ENCODE results near the gene RANBP6. TPM values are rescaled to one million over a fixed set of nuclear protein-coding genes. Genes with fewer than 3 reads are reported as not detected.

Gene RANBP6
- total RNA-seq, 3 donors from 2014 or later (not counting 1 experiment from before 2014, with no cell fraction given): 27.5 to 31.3 (median 29.6) TPM

GRCh38 chr9:6040077-6040476 is 24.7 kb upstream of the RANBP6 start:
- peaks cover 22 to 49% of the 10 kb centered on the region in 2 donors for H3K27me3 Mint-ChIP-seq (ENCODE audit: low read depth in 2 of 2)
- whole genome bisulfite sequencing (ENCODE audit: insufficient coverage): 73% methylated on average over 3 of the region's 3 CpGs
- Histone ChIP-seq H3K27ac (ENCODE audit: low read length) (no peak overlapping the region), H3K36me3 (ENCODE audit: control insufficient read depth, insufficient read depth, low read length) (no peaks in the 10 kb centered on the region), H3K9me3 (ENCODE audit: control insufficient read depth, insufficient read depth, low read length) (no peaks in the 10 kb centered on the region), H3K4me1 (ENCODE audit: control insufficient read depth, insufficient read depth, low read length) (no peaks in the 10 kb centered on the region), H3K4me3 (ENCODE audit: low read length) (no peak overlapping the region), H3K27me3 (ENCODE audit: control insufficient read depth, insufficient read depth, low read length) (no peaks in the 10 kb centered on the region)
- TF ChIP-seq CTCF (IDR thresholded peaks at IDR 0.05): no peak
- H3K4me3 Mint-ChIP-seq: no peak overlapping the region
- no peaks in the 10 kb centered on the region for H3K9me3 Mint-ChIP-seq
- intact Hi-C loops (cut with micrococcal nuclease): no loop called here
- H3K4me1 Mint-ChIP-seq: no peaks in the 10 kb centered on the region
- no peak for DNase-seq
- no peaks in the 10 kb centered on the region for H3K36me3 Mint-ChIP-seq
- no peak for ATAC-seq
- H3K27ac Mint-ChIP-seq: no peak overlapping the region

- no peaks in the 10 kb centered on the region for H3K4me1 Mint-ChIP-seq
- Histone ChIP-seq H3K9me3 (ENCODE audit: control insufficient read depth, insufficient read depth, low read length) (no peaks in the 10 kb centered on the region), H3K36me3 (ENCODE audit: control insufficient read depth, insufficient read depth, low read length) (no peaks in the 10 kb centered on the region), H3K4me3 (ENCODE audit: low read length) (no peak overlapping the region), H3K4me1 (ENCODE audit: control insufficient read depth, insufficient read depth, low read length) (no peaks in the 10 kb centered on the region), H3K27ac (ENCODE audit: low read length) (no peak overlapping the region), H3K27me3 (ENCODE audit: control insufficient read depth, insufficient read depth, low read length) (no peaks in the 10 kb centered on the region)
- ATAC-seq (no peak), DNase-seq (no peak)
- H3K36me3 Mint-ChIP-seq: no peaks in the 10 kb centered on the region
- 100% methylated on average over 2 of the region's 3 CpGs for WGBS (ENCODE audit: insufficient coverage)
- H3K4me3 Mint-ChIP-seq: no peak overlapping the region
- no peaks in the 10 kb centered on the region for H3K9me3 Mint-ChIP-seq
- TF ChIP-seq CTCF (IDR thresholded peaks at IDR 0.05): no peak
- intact Hi-C loops (cut with micrococcal nuclease): no loop called here
- no peak overlapping the region for H3K27ac Mint-ChIP-seq
- peaks cover 23 to 39% of the 10 kb centered on the region in 2 donors for H3K27me3 Mint-ChIP-seq (ENCODE audit: low read depth in 2 of 2)
Observed at GRCh38 chr9:6036391-6036790, 21.0 kb upstream of the RANBP6 start.

GRCh38 chr9:6034954-6035353 is 19.5 kb upstream of the RANBP6 start:
- 91% methylated on average over 5 of the region's 5 CpGs for WGBS (ENCODE audit: insufficient coverage)
- no peak for TF ChIP-seq CTCF (IDR thresholded peaks at IDR 0.05)
- peak in 2 of 3 donors; percentile 8 to 27 for ATAC-seq

GRCh38 chr9:6029604-6030274 is 14.3 kb upstream of the RANBP6 start:
- H3K27me3 Mint-ChIP-seq (ENCODE audit: low read depth in 2 of 2): peaks cover 20 to 26% of the 10 kb centered on the region in 2 donors
- TF ChIP-seq CTCF (IDR thresholded peaks at IDR 0.05): no peak
- Histone ChIP-seq H3K36me3 (ENCODE audit: control insufficient read depth, insufficient read depth, low read length) (no peaks in the 10 kb centered on the region), H3K4me3 (ENCODE audit: low read length) (no peak overlapping the region), H3K27ac (ENCODE audit: low read length) (no peak overlapping the region), H3K4me1 (ENCODE audit: control insufficient read depth, insufficient read depth, low read length) (no peaks in the 10 kb centered on the region), H3K9me3 (ENCODE audit: control insufficient read depth, insufficient read depth, low read length) (no peaks in the 10 kb centered on the region), H3K27me3 (ENCODE audit: control insufficient read depth, insufficient read depth, low read length) (peaks cover 2% of the 10 kb centered on the region)
- no peaks in the 10 kb centered on the region for H3K9me3 Mint-ChIP-seq
- no peak overlapping the region for H3K27ac Mint-ChIP-seq
- H3K4me1 Mint-ChIP-seq: no peaks in the 10 kb centered on the region
- intact Hi-C loops (cut with micrococcal nuclease): no loop called here
- WGBS (ENCODE audit: insufficient coverage): 92% methylated on average over 4 of the region's 4 CpGs
- H3K4me3 Mint-ChIP-seq: no peak overlapping the region
- ATAC-seq: no peak
- DNase-seq: no peak
- no peaks in the 10 kb centered on the region for H3K36me3 Mint-ChIP-seq

More at GRCh38 chr9:6034954-6035353, 19.5 kb upstream of the RANBP6 start:
- Mint-ChIP-seq H3K4me3 (no peak overlapping the region), H3K4me1 (no peaks in the 10 kb centered on the region), H3K27me3 (ENCODE audit: low read depth in 2 of 2) (peaks cover 20 to 36% of the 10 kb centered on the region in 2 donors), H3K27ac (no peak overlapping the region), H3K9me3 (no peaks in the 10 kb centered on the region), H3K36me3 (no peaks in the 10 kb centered on the region)
- Histone ChIP-seq H3K36me3 (ENCODE audit: control insufficient read depth, insufficient read depth, low read length) (no peaks in the 10 kb centered on the region), H3K4me3 (ENCODE audit: low read length) (no peak overlapping the region), H3K9me3 (ENCODE audit: control insufficient read depth, insufficient read depth, low read length) (no peaks in the 10 kb centered on the region), H3K4me1 (ENCODE audit: control insufficient read depth, insufficient read depth, low read length) (no peaks in the 10 kb centered on the region), H3K27me3 (ENCODE audit: control insufficient read depth, insufficient read depth, low read length) (peaks cover 2% of the 10 kb centered on the region), H3K27ac (ENCODE audit: low read length) (no peak overlapping the region)
- DNase-seq: no peak
- intact Hi-C loops (cut with micrococcal nuclease): no loop called here
